ENCODE data around the gene SLFN5.
"Not testable (repeated sequence)": the region's sequence is repeated elsewhere in the genome, so short reads cannot be mapped to it uniquely, and the experiment has no call there.

SLFN5 gene

GRCh38 chr17:35243561-35244340, 879 bp downstream of the SLFN5 start:
- DNase-seq = no peak

GRCh38 chr17:35244341-35245195, 1.7 kb downstream of the SLFN5 start:
- no peak for DNase-seq

- DNase-seq = no peak
Measured at GRCh38 chr17:35245196-35245486, 2.3 kb downstream of the SLFN5 start.

GRCh38 chr17:35252651-35253050, 9.8 kb downstream of the SLFN5 start:
- DNase-seq = no peak

- no peak for DNase-seq
Measured at GRCh38 chr17:35254107-35254773, 11.4 kb downstream of the SLFN5 start.

GRCh38 chr17:35255316-35255715, 12.4 kb downstream of the SLFN5 start:
- DNase-seq = no peak

GRCh38 chr17:35256629-35257028, 13.8 kb downstream of the SLFN5 start:
- no peak for DNase-seq

- peak; percentile 5 for DNase-seq
Measured at GRCh38 chr17:35257208-35257659, 14.4 kb downstream of the SLFN5 start.

GRCh38 chr17:35259001-35259400, 16.1 kb downstream of the SLFN5 start:
- DNase-seq = no peak

- DNase-seq = no peak
Measured at GRCh38 chr17:35265071-35265470, 22.2 kb downstream of the SLFN5 start.

GRCh38 chr17:35265566-35266141, 22.8 kb downstream of the SLFN5 start:
- no peak for DNase-seq

GRCh38 chr17:35274167-35275066, 31.5 kb downstream of the SLFN5 start:
- not testable (repeated sequence) for DNase-seq

- DNase-seq = not testable (repeated sequence)
Measured at GRCh38 chr17:35278454-35278853, 35.6 kb downstream of the SLFN5 start.

- DNase-seq = not testable (repeated sequence)
Measured at GRCh38 chr17:35278876-35279275, 36.0 kb downstream of the SLFN5 start.

- no peak for DNase-seq
Measured at GRCh38 chr17:35283767-35284166, 40.9 kb downstream of the SLFN5 start.

- no peak for DNase-seq
Measured at GRCh38 chr17:35284955-35285354, 42.1 kb downstream of the SLFN5 start.

- no peak for DNase-seq
Measured at GRCh38 chr17:35286120-35286781, 43.4 kb downstream of the SLFN5 start.

- DNase-seq = no peak
Measured at GRCh38 chr17:35287286-35287811, 44.5 kb downstream of the SLFN5 start.

- DNase-seq = no peak
Measured at GRCh38 chr17:35289222-35289621, 46.4 kb downstream of the SLFN5 start.

GRCh38 chr17:35291802-35292201, 48.9 kb downstream of the SLFN5 start:
- DNase-seq = no peak

- no peak for DNase-seq
Measured at GRCh38 chr17:35293151-35293847, 50.4 kb downstream of the SLFN5 start.
